NOMO-1 (cell line): Measurements from ENCODE around the gene PBX3.

ENCODE experiments used
- DNase-seq, 2 experiments: peaks; one replicate each; lab custom pipeline; 2025; ENCODE audit not compliant: unreplicated experiment in 2 of 2; lab: John Stamatoyannopoulos, UW

The PBX3 gene

GRCh38 chr9:125897481-125897880 is 150.3 kb downstream of the PBX3 start:
- no peak for DNase-seq

GRCh38 chr9:125902214-125902613 is 155.0 kb downstream of the PBX3 start:
- no peak for DNase-seq

- peak in 1 of 2 experiments; percentile 56 for DNase-seq
Measured at GRCh38 chr9:125902831-125903512, 155.8 kb downstream of the PBX3 start.

GRCh38 chr9:125904155-125904851 is 157.1 kb downstream of the PBX3 start:
- DNase-seq: peak; percentile 79 to 96

GRCh38 chr9:125906144-125906543 is 159.0 kb downstream of the PBX3 start:
- DNase-seq: no peak

GRCh38 chr9:125906893-125907292 is 159.7 kb downstream of the PBX3 start:
- peak; percentile 47 to 85 for DNase-seq

- DNase-seq: no peak
Measured at GRCh38 chr9:125908136-125908535, 161.0 kb downstream of the PBX3 start.

- DNase-seq: no peak
Measured at GRCh38 chr9:125908966-125909365, 161.8 kb downstream of the PBX3 start.

GRCh38 chr9:125909459-125909858 is 162.3 kb downstream of the PBX3 start:
- no peak for DNase-seq

GRCh38 chr9:125910286-125910685 is 163.1 kb downstream of the PBX3 start:
- no peak for DNase-seq

- DNase-seq: no peak
Measured at GRCh38 chr9:125911861-125912644, 164.9 kb downstream of the PBX3 start.

- DNase-seq: no peak
Measured at GRCh38 chr9:125912667-125913066, 165.5 kb downstream of the PBX3 start.

- DNase-seq: no peak
Measured at GRCh38 chr9:125913551-125913950, 166.4 kb downstream of the PBX3 start.

GRCh38 chr9:125914411-125914810 is 167.2 kb downstream of the PBX3 start:
- no peak for DNase-seq

GRCh38 chr9:125915606-125916005 is 168.4 kb downstream of the PBX3 start:
- DNase-seq: no peak

GRCh38 chr9:125919565-125919964 is 172.4 kb downstream of the PBX3 start:
- no peak for DNase-seq

- DNase-seq: no peak
Measured at GRCh38 chr9:125920402-125920801, 173.2 kb downstream of the PBX3 start.

GRCh38 chr9:125922854-125923253 is 175.7 kb downstream of the PBX3 start:
- no peak for DNase-seq

GRCh38 chr9:125924351-125924750 is 177.2 kb downstream of the PBX3 start:
- DNase-seq: no peak

GRCh38 chr9:125926936-125927335 is 179.8 kb downstream of the PBX3 start:
- DNase-seq: no peak

GRCh38 chr9:125929846-125930245 is 182.7 kb downstream of the PBX3 start:
- no peak for DNase-seq

- DNase-seq: no peak
Measured at GRCh38 chr9:125931211-125931610, 184.0 kb downstream of the PBX3 start.
